ENCODE measurements around the gene GALNT15.

The GALNT15 gene

GRCh38 chr3:16255326-16255725, 80.8 kb downstream of the GALNT15 start:
- no peak for DNase-seq (ENCODE audit: low read depth, low spot score)
- TF ChIP-seq CTCF (IDR thresholded peaks at IDR 0.05; ENCODE audit: low read depth, low read length) = no peak
- in situ Hi-C loops (cut with HindIII; ENCODE audit: low sequenced_read_pairs) = no loop called here
- no peak overlapping the region for H3K4me3 ChIP-seq (ENCODE audit: low read depth, low read length)

GRCh38 chr3:16255726-16256125, 81.2 kb downstream of the GALNT15 start:
- no peak for DNase-seq (ENCODE audit: low read depth, low spot score)
- in situ Hi-C loops (cut with HindIII; ENCODE audit: low sequenced_read_pairs) = no loop called here
- H3K4me3 ChIP-seq (ENCODE audit: low read depth, low read length) = no peak overlapping the region
- TF ChIP-seq CTCF (IDR thresholded peaks at IDR 0.05; ENCODE audit: low read depth, low read length) = no peak

GRCh38 chr3:16257309-16257708, 82.8 kb downstream of the GALNT15 start:
- TF ChIP-seq CTCF (IDR thresholded peaks at IDR 0.05; ENCODE audit: low read depth, low read length) = no peak
- in situ Hi-C loops (cut with HindIII; ENCODE audit: low sequenced_read_pairs) = no loop called here
- H3K4me3 ChIP-seq (ENCODE audit: low read depth, low read length) = no peak overlapping the region
- DNase-seq (ENCODE audit: low read depth, low spot score) = no peak

GRCh38 chr3:16258177-16258576, 83.7 kb downstream of the GALNT15 start:
- no peak overlapping the region for H3K4me3 ChIP-seq (ENCODE audit: low read depth, low read length)
- no peak for TF ChIP-seq CTCF (IDR thresholded peaks at IDR 0.05; ENCODE audit: low read depth, low read length)
- in situ Hi-C loops (cut with HindIII; ENCODE audit: low sequenced_read_pairs) = no loop called here
- no peak for DNase-seq (ENCODE audit: low read depth, low spot score)

- in situ Hi-C loops (cut with HindIII; ENCODE audit: low sequenced_read_pairs) = no loop called here
- no peak for DNase-seq (ENCODE audit: low read depth, low spot score)
These were observed 84.4 kb downstream of the GALNT15 start for GRCh38 chr3:16258866-16259265.

GRCh38 chr3:16260046-16260445, 85.6 kb downstream of the GALNT15 start:
- H3K4me3 ChIP-seq (ENCODE audit: low read depth, low read length) = no peak overlapping the region
- DNase-seq (ENCODE audit: low read depth, low spot score) = no peak
- in situ Hi-C loops (cut with HindIII; ENCODE audit: low sequenced_read_pairs) = no loop called here
- no peak for TF ChIP-seq CTCF (IDR thresholded peaks at IDR 0.05; ENCODE audit: low read depth, low read length)

More at GRCh38 chr3:16258866-16259265, 84.4 kb downstream of the GALNT15 start:
- no peak for TF ChIP-seq CTCF (IDR thresholded peaks at IDR 0.05; ENCODE audit: low read depth, low read length)
- no peak overlapping the region for H3K4me3 ChIP-seq (ENCODE audit: low read depth, low read length)

- no peak for TF ChIP-seq CTCF (IDR thresholded peaks at IDR 0.05; ENCODE audit: low read depth, low read length)
- DNase-seq (ENCODE audit: low read depth, low spot score) = no peak
- H3K4me3 ChIP-seq (ENCODE audit: low read depth, low read length) = no peak overlapping the region
- in situ Hi-C loops (cut with HindIII; ENCODE audit: low sequenced_read_pairs) = no loop called here
These were observed 87.7 kb downstream of the GALNT15 start for GRCh38 chr3:16262174-16262573.
